Effector CD4-positive, alpha-beta T cell (primary cell): ENCODE results near the gene NPDC1.

ENCODE experiments used
- DNase-seq: peaks from one replicate; pipeline ENCODE4 v3.0.0-alpha.2; 2020

The NPDC1 gene

DNA sequence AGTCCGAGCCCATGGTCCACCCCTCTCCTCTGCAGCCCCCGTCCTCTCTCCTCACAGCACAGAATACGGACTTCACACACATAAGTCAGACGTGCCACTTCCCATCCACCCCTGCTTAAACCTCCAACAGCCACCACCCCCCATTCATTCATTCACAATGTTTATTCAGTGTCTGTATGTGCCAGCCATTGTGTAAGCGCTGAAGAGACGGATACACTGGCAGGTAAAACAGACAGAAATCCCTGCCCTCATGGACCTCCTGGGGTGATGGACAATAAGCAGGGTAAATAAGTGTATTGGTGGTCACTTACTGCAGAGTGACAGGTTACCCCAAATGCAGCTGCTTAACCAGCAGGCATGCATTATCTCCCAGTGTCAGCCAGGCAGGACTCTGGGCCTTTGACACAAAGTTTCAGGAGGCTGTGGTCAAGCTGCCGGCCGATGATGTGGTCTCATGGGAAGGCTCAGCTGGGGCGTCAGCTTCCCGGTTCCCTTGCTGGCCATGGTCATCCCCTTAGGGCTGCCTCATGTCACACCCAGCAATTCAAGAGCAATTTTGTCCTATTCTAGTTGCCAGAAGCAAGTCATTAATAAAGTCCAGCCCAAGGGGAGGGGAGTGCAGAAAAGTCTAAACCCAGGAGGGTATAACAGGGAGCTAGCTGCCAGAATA lies 55.6 kb downstream of the NPDC1 start:
- no peak for DNase-seq
